GM23338 (cell line): ENCODE data around the gene MAGEA2. TPM values are rescaled to one million over a fixed set of nuclear protein-coding genes. Genes with fewer than 3 reads are reported as not detected.
"Not testable (repeated sequence)": the region's sequence is repeated elsewhere in the genome, so short reads cannot be mapped to it uniquely, and the experiment has no call there.

ENCODE experiments used
- ATAC-seq: fragments of 200-7000 bp; cut with Tn5 transposase; 3 replicates; pipeline ENCODE4 v1.9.1; 2020
- DNase-seq: peaks from one replicate; pipeline ENCODE4 v3.0.0-alpha.2; 2015; ENCODE audit warnings: low spot score
- H2AFZ ChIP-seq: fragments of 200-600 bp; sonication (generic); 2 replicates; pipeline ENCODE4 v1.8.0; 2016; ENCODE audit warnings: antibody characterized with exemption, mild to moderate bottlenecking, moderate library complexity
- H3F3A ChIP-seq: fragments of 200-600 bp; sonication (generic); replicated peaks from 2 replicates; pipeline ENCODE4 v1.8.0; 2017; ENCODE audit warnings: antibody characterized with exemption, mixed run types, low read depth
- H3K27ac ChIP-seq: fragments of 200-600 bp; sonication (generic); 2 replicates; pipeline ENCODE4 v1.6.1; 2016; ENCODE audit warnings: low read depth
- H3K27me3 ChIP-seq: fragments of 200-600 bp; sonication (generic); 2 replicates; pipeline ENCODE4 v1.8.0; 2016; ENCODE audit warnings: mild to moderate bottlenecking, mixed run types, moderate library complexity; ENCODE audit not compliant: insufficient read depth
- H3K36me3 ChIP-seq: fragments of 200-600 bp; sonication (generic); 2 replicates; pipeline ENCODE4 v1.8.0; 2016; ENCODE audit warnings: mild to moderate bottlenecking; ENCODE audit not compliant: insufficient read depth
- H3K4me1 ChIP-seq: fragments of 200-600 bp; sonication (generic); 2 replicates; pipeline ENCODE4 v1.8.0; 2016; ENCODE audit warnings: mild to moderate bottlenecking, moderate library complexity; ENCODE audit not compliant: insufficient read depth
- H3K4me2 ChIP-seq: fragments of 200-600 bp; sonication (generic); 2 replicates; pipeline ENCODE4 v1.7.1; 2017; ENCODE audit warnings: mixed run types
- H3K4me3 ChIP-seq: fragments of 200-600 bp; sonication (generic); 2 replicates; pipeline ENCODE4 v1.6.1; 2016; ENCODE audit warnings: mixed run types
- H3K79me2 ChIP-seq: fragments of 200-600 bp; sonication (generic); replicated peaks from 2 replicates; pipeline ENCODE4 v1.8.0; 2017; ENCODE audit warnings: mild to moderate bottlenecking; ENCODE audit not compliant: insufficient read depth
- H3K9me2 ChIP-seq: fragments of 200-600 bp; sonication (generic); 2 replicates; pipeline ENCODE4 v1.8.0; 2017; ENCODE audit not compliant: insufficient read depth
- H4K20me1 ChIP-seq: fragments of 200-600 bp; sonication (generic); replicated peaks from 2 replicates; pipeline ENCODE4 v1.8.0; 2017; ENCODE audit warnings: mild to moderate bottlenecking; ENCODE audit not compliant: insufficient read depth
- H3K27ac Mint-ChIP-seq: 2 replicates; pipeline ENCODE4 v1.8.0; 2020; ENCODE audit warnings: inconsistent platforms, mild to moderate bottlenecking, moderate library complexity, mixed read lengths
- H3K27me3 Mint-ChIP-seq: 3 replicates; pipeline ENCODE4 v1.8.0; 2022; ENCODE audit warnings: low read depth, mild to moderate bottlenecking, moderate library complexity, mixed read lengths, inconsistent platforms; ENCODE audit not compliant: insufficient read depth, poor library complexity
- H3K36me3 Mint-ChIP-seq: 3 replicates; pipeline ENCODE4 v1.8.0; 2021; ENCODE audit warnings: low read depth, mild to moderate bottlenecking, inconsistent platforms, moderate library complexity, mixed read lengths
- H3K4me1 Mint-ChIP-seq: 3 replicates; pipeline ENCODE4 v1.8.0; 2020; ENCODE audit warnings: mild to moderate bottlenecking, inconsistent platforms, mixed read lengths
- H3K4me3 Mint-ChIP-seq: 3 replicates; pipeline ENCODE4 v1.8.0; 2021; ENCODE audit warnings: moderate library complexity, mild to moderate bottlenecking, inconsistent platforms, mixed read lengths
- H3K9me3 Mint-ChIP-seq: 3 replicates; pipeline ENCODE4 v1.8.0; 2020; ENCODE audit warnings: moderate library complexity, mild to moderate bottlenecking, inconsistent platforms, mixed read lengths
- CREB1 ChIP-seq: fragments of 250-450 bp; sonication (Bioruptor Pico); IDR thresholded peaks from 2 replicates; pipeline ENCODE4 v1.5.0; 2020; ENCODE audit warnings: low read depth, mild to moderate bottlenecking, moderate library complexity
- EZH2 ChIP-seq: fragments of 200-600 bp; sonication (generic); IDR thresholded peaks from one replicate; pipeline ENCODE4 v1.8.0; 2017; ENCODE audit warnings: antibody characterized with exemption, mild to moderate bottlenecking, low read depth; ENCODE audit not compliant: unreplicated experiment
- JUNB ChIP-seq: IDR thresholded peaks from one replicate; pipeline ENCODE4 v1.6.1; 2016; ENCODE audit warnings: antibody characterized with exemption; ENCODE audit not compliant: unreplicated experiment
- long read RNA-seq: library from polyadenylated mRNA; unstranded; transcript quantifications from one replicate; pipeline ENCODE4 v2.0.0, GENCODE V29; 2020; ENCODE audit not compliant: unreplicated experiment
- polyA plus RNA-seq: library from polyadenylated mRNA; unstranded; fragments of >200 nt; fragmentation: Nextera tagmentation; extraction: Ambion mirVana; gene quantifications from 2 replicates; pipeline ENCODE4 v1.2.1, GENCODE V29; 2016
- total RNA-seq: library from RNA; depleted of rRNA; stranded (reverse); fragments of >200 nt; shearing (Covaris generic); gene quantifications from 2 replicates; pipeline ENCODE4 v1.2.3, GENCODE V29; 2014; rRNA removed
- TF ChIP-seq, protein P1 (sequence below): IDR thresholded peaks from 2 replicates; pipeline ENCODE4 v1.6.1; 2016; ENCODE audit warnings: antibody characterized with exemption
- TF ChIP-seq, protein P2 (sequence below): fragments of 250-450 bp; sonication (Bioruptor Pico); IDR thresholded peaks from 2 replicates; pipeline ENCODE4 v1.5.0; 2020; ENCODE audit warnings: mild to moderate bottlenecking, moderate library complexity

The MAGEA2 gene
- total RNA-seq (0.50 and 5.5 TPM in 2 replicates), polyA plus RNA-seq (0.83 and 1.5 TPM in 2 replicates)
- long read RNA-seq, partial matches to known transcripts = 0 of 1 reads
- long read RNA-seq, other reads (novel, unspliced or antisense) = 1 of 1 reads

DNA sequence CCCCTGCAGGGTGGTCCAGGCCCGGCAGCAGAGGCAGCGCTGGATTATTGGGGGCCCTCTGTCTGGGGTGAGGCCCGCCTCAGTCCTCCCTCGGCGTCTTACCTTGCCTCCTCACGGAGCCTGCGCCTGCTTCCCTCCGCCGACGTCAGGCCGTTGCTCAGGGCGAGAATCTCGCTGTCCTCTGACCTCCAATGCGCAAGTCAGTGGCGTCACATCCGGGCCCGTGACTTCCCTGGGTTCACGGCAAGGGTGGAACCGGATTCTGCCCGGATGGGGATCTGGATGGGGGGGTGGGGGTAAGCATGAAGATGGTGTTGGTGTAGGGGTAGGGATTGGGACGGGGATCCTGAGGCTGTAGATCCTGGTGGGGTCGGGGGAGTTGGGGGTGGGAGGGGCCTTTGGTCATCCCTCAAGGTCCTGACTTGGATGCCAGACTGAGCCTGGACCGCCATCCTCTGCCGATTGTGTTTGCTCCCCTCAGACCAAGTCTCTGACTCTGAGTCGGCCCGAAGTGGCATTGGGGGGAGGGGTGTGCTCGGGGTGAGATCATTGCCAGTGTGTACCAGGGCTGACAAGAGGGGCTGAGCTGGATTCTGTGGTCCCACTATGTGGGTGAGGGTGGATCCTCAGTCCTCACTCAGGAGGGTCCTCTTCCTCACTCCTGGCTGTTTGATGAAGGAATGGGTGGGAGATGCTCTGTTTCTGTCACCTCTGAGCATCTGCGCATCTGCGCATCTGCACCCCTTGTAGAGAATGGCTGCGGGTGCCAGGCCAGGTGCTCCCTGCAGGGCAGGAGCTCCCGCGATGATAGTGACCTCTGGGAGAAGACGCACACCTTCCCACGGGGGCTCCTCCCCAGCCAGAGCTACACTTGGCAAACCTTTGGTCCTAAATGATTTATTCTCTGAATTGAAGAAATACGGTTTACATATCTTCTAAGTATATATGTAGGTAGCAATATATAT, at the start of gene MAGEA2:
Gene MAGEA2, minus strand, starts transcription at position 157 of the 965 bp plus-strand sequence. CDS start 2,479 bp downstream, outside the sequence.
- H3K27ac Mint-ChIP-seq, H4K20me1 ChIP-seq, H3K27me3 ChIP-seq, H3K4me1 Mint-ChIP-seq, H3K4me3 ChIP-seq, H3K79me2 ChIP-seq, H3K9me3 Mint-ChIP-seq, H3K9me2 ChIP-seq, H3K36me3 ChIP-seq, H3F3A ChIP-seq, H3K4me1 ChIP-seq, H3K4me2 ChIP-seq, H3K27me3 Mint-ChIP-seq, H2AFZ ChIP-seq, H3K27ac ChIP-seq, H3K36me3 Mint-ChIP-seq, H3K4me3 Mint-ChIP-seq, DNase-seq: not testable (repeated sequence)
- peak; percentile 48 for ATAC-seq

DNA sequence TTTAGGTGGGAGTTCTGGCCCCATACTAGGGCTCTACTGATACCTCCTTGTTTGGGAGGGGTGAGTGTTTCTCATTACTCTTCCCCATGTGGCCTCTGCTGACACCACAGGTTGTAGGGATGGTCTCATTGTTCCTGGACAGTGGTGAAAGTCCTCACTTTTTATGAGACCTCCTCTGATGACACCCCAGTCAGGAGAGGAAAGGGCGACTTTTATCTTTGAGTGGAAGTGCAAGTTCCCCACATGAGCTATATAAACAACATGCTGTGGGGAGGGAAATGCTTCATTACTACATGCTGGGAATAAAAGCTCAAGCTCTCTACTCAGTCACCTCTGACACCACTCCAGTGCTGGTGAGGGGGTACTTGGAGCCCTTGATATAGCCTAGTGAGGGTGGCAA, 45.3 kb upstream of the MAGEA2 start:
- DNase-seq (no peak), ATAC-seq (no peak)
- H3K27me3 Mint-ChIP-seq = peaks cover 5% of the 10 kb centered on the region
- no peak overlapping the region for H3K27ac ChIP-seq
- no peaks in the 10 kb centered on the region for H3K36me3 Mint-ChIP-seq
- no peaks in the 10 kb centered on the region for H3K4me1 ChIP-seq
- no peaks in the 10 kb centered on the region for H3K4me1 Mint-ChIP-seq
- H3F3A ChIP-seq = no peaks in the 10 kb centered on the region
- H2AFZ ChIP-seq = no peak overlapping the region
- H3K36me3 ChIP-seq = no peaks in the 10 kb centered on the region
- no peaks in the 10 kb centered on the region for H3K9me3 Mint-ChIP-seq
- TF ChIP-seq EZH2 = no peak
- no peak for TF ChIP-seq JUNB
- no peak for TF ChIP-seq CREB1 (CRISPR knock-in tag)
- TF ChIP-seq, protein P1, sequence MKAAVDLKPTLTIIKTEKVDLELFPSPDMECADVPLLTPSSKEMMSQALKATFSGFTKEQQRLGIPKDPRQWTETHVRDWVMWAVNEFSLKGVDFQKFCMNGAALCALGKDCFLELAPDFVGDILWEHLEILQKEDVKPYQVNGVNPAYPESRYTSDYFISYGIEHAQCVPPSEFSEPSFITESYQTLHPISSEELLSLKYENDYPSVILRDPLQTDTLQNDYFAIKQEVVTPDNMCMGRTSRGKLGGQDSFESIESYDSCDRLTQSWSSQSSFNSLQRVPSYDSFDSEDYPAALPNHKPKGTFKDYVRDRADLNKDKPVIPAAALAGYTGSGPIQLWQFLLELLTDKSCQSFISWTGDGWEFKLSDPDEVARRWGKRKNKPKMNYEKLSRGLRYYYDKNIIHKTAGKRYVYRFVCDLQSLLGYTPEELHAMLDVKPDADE = no peak
- TF ChIP-seq, protein P2, sequence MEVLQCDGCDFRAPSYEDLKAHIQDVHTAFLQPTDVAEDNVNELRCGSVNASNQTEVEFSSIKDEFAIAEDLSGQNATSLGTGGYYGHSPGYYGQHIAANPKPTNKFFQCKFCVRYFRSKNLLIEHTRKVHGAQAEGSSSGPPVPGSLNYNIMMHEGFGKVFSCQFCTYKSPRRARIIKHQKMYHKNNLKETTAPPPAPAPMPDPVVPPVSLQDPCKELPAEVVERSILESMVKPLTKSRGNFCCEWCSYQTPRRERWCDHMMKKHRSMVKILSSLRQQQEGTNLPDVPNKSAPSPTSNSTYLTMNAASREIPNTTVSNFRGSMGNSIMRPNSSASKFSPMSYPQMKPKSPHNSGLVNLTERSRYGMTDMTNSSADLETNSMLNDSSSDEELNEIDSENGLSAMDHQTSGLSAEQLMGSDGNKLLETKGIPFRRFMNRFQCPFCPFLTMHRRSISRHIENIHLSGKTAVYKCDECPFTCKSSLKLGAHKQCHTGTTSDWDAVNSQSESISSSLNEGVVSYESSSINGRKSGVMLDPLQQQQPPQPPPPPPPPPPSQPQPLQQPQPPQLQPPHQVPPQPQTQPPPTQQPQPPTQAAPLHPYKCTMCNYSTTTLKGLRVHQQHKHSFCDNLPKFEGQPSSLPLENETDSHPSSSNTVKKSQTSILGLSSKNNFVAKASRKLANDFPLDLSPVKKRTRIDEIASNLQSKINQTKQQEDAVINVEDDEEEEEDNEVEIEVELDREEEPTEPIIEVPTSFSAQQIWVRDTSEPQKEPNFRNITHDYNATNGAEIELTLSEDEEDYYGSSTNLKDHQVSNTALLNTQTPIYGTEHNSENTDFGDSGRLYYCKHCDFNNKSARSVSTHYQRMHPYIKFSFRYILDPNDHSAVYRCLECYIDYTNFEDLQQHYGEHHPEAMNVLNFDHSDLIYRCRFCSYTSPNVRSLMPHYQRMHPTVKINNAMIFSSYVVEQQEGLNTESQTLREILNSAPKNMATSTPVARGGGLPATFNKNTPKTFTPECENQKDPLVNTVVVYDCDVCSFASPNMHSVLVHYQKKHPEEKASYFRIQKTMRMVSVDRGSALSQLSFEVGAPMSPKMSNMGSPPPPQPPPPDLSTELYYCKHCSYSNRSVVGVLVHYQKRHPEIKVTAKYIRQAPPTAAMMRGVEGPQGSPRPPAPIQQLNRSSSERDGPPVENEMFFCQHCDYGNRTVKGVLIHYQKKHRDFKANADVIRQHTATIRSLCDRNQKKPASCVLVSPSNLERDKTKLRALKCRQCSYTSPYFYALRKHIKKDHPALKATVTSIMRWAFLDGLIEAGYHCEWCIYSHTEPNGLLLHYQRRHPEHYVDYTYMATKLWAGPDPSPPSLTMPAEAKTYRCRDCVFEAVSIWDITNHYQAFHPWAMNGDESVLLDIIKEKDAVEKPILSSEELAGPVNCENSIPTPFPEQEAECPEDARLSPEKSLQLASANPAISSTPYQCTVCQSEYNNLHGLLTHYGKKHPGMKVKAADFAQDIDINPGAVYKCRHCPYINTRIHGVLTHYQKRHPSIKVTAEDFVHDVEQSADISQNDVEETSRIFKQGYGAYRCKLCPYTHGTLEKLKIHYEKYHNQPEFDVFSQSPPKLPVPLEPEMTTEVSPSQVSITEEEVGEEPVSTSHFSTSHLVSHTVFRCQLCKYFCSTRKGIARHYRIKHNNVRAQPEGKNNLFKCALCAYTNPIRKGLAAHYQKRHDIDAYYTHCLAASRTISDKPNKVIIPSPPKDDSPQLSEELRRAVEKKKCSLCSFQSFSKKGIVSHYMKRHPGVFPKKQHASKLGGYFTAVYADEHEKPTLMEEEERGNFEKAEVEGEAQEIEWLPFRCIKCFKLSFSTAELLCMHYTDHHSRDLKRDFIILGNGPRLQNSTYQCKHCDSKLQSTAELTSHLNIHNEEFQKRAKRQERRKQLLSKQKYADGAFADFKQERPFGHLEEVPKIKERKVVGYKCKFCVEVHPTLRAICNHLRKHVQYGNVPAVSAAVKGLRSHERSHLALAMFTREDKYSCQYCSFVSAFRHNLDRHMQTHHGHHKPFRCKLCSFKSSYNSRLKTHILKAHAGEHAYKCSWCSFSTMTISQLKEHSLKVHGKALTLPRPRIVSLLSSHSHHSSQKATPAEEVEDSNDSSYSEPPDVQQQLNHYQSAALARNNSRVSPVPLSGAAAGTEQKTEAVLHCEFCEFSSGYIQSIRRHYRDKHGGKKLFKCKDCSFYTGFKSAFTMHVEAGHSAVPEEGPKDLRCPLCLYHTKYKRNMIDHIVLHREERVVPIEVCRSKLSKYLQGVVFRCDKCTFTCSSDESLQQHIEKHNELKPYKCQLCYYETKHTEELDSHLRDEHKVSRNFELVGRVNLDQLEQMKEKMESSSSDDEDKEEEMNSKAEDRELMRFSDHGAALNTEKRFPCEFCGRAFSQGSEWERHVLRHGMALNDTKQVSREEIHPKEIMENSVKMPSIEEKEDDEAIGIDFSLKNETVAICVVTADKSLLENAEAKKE (CRISPR knock-in tag) = no peak
- no peaks in the 10 kb centered on the region for H4K20me1 ChIP-seq
- H3K27me3 ChIP-seq = no peaks in the 10 kb centered on the region
- H3K79me2 ChIP-seq = no peaks in the 10 kb centered on the region
- no peak overlapping the region for H3K4me3 Mint-ChIP-seq
- H3K4me2 ChIP-seq = no peak overlapping the region
- no peak overlapping the region for H3K27ac Mint-ChIP-seq
- no peak overlapping the region for H3K4me3 ChIP-seq
- H3K9me2 ChIP-seq = no peaks in the 10 kb centered on the region

- not testable (repeated sequence) for H3K4me1 ChIP-seq, H3K4me3 ChIP-seq, H3K27ac ChIP-seq, H3K4me3 Mint-ChIP-seq, H3K79me2 ChIP-seq, DNase-seq, H3K36me3 Mint-ChIP-seq, H3F3A ChIP-seq, H2AFZ ChIP-seq, H3K36me3 ChIP-seq, H3K4me1 Mint-ChIP-seq, H3K9me2 ChIP-seq, H3K27ac Mint-ChIP-seq, H3K27me3 Mint-ChIP-seq, H3K9me3 Mint-ChIP-seq, H3K4me2 ChIP-seq, H3K27me3 ChIP-seq, H4K20me1 ChIP-seq
- ATAC-seq = peak; percentile 85
Observed at GRCh38 chrX:152787062-152787461, 33.4 kb upstream of the MAGEA2 start.
